Keratinocyte (primary cell): ENCODE data around the gene CAND1. TPM values are rescaled to one million over a fixed set of nuclear protein-coding genes. Genes with fewer than 3 reads are reported as not detected.

Source experiments
- DNase-seq: peaks from one replicate; pipeline ENCODE4 v3.0.0-alpha.2; 2011; ENCODE audit warnings: low read depth, missing footprints, low spot score
- FAIRE-seq: peaks from 2 replicates; lab custom pipeline; 2011; peaks lifted over from hg19 to GRCh38; lab: Jason Lieb, UNC
- H2AFZ ChIP-seq: 2 replicates; pipeline ENCODE4 v1.6.0; 2012; ENCODE audit warnings: low read length, control low read depth, inconsistent platforms; ENCODE audit not compliant: control insufficient read depth
- H3K27ac ChIP-seq: 2 replicates; pipeline ENCODE4 v1.5.1; 2011; ENCODE audit warnings: low read length; ENCODE audit not compliant: control insufficient read depth, insufficient read depth
- H3K27me3 ChIP-seq: 3 replicates; pipeline ENCODE4 v1.6.0; 2011; ENCODE audit warnings: low read length; ENCODE audit not compliant: control insufficient read depth, insufficient read depth; ENCODE audit errors: extremely low read depth
- H3K36me3 ChIP-seq, 2 experiments: 2 replicates in 1 of 2; 3 replicates in 1 of 2; pipeline ENCODE4 v1.5.1; 2011; ENCODE audit warnings: low read length in 2 of 2, mild to moderate bottlenecking in 1 of 2; ENCODE audit not compliant: control insufficient read depth in 2 of 2, insufficient read depth in 2 of 2; ENCODE audit errors: extremely low read depth in 1 of 2
- H3K4me1 ChIP-seq: 3 replicates; pipeline ENCODE4 v1.5.1; 2011; ENCODE audit warnings: low read length; ENCODE audit not compliant: control insufficient read depth, insufficient read depth; ENCODE audit errors: extremely low read depth
- H3K4me2 ChIP-seq: 3 replicates; pipeline ENCODE4 v1.6.0; 2011; ENCODE audit warnings: low read depth, low read length; ENCODE audit not compliant: control insufficient read depth, insufficient read depth; ENCODE audit errors: extremely low read depth
- H3K4me3 ChIP-seq, 3 experiments: fragments of 200-600 bp in 1 of 3; sonication (generic) in 1 of 3; 2 replicates in 2 of 3; 3 replicates in 1 of 3; pipeline ENCODE4 v1.5.1; 2011 to 2016; ENCODE audit warnings: low read length in 3 of 3, mild to moderate bottlenecking in 3 of 3, control low read depth in 2 of 3, inconsistent platforms in 1 of 3, low read depth in 1 of 3, mixed read lengths in 1 of 3, mixed run types in 1 of 3, moderate library complexity in 1 of 3; ENCODE audit not compliant: control insufficient read depth in 2 of 3, insufficient read depth in 2 of 3; ENCODE audit errors: extremely low read depth in 1 of 3
- H3K79me2 ChIP-seq: 2 replicates; pipeline ENCODE4 v1.6.0; 2012; ENCODE audit warnings: low read length; ENCODE audit not compliant: control insufficient read depth, insufficient read depth
- H3K9ac ChIP-seq: 3 replicates; pipeline ENCODE4 v1.6.0; 2011; ENCODE audit warnings: low read length; ENCODE audit not compliant: control insufficient read depth, insufficient read depth; ENCODE audit errors: extremely low read depth
- H3K9me1 ChIP-seq: 3 replicates; pipeline ENCODE4 v1.6.0; 2011; ENCODE audit warnings: low read length; ENCODE audit not compliant: control insufficient read depth, insufficient read depth; ENCODE audit errors: extremely low read depth
- H3K9me3 ChIP-seq: 2 replicates; pipeline ENCODE4 v1.5.1; 2012; ENCODE audit warnings: low read depth, low read length; ENCODE audit not compliant: control insufficient read depth
- H4K20me1 ChIP-seq: 3 replicates; pipeline ENCODE4 v1.6.0; 2011; ENCODE audit warnings: low read length; ENCODE audit not compliant: control insufficient read depth, insufficient read depth; ENCODE audit errors: extremely low read depth
- EZH2 ChIP-seq: IDR thresholded peaks from one replicate; pipeline ENCODE4 v1.6.1; 2012; ENCODE audit warnings: inconsistent platforms, mild to moderate bottlenecking, low read length, moderate library complexity
- dilution Hi-C: fragments of 300-500 bp; cut with MboI; formaldehyde crosslinking; loops from one replicate; pipeline ENCODE4 v1.7.0; 2020; ENCODE audit warnings: low sequenced_read_pairs; ENCODE audit not compliant: extremely low pct_ligation_motif_present
- polyA plus RNA-seq, 5 experiments: library from polyadenylated mRNA; depleted of rRNA in 3 of 5; stranded (reverse) in 3 of 5; stranded (forward) in 1 of 5; unstranded in 1 of 5; fragments of >200 nt; gene quantifications; 1 replicate in 1 of 5; 2 replicates in 3 of 5; 3 replicates in 1 of 5; pipeline versions ENCODE4 v1.2.1 to v1.2.3, GENCODE V29; 2011 to 2012; ENCODE audit warnings: missing spikeins in 2 of 5, low read depth in 1 of 5, low replicate concordance in 1 of 5
- TF ChIP-seq, protein P1 (sequence below), 3 experiments: IDR thresholded peaks in 1 of 3; conservative IDR thresholded peaks in 1 of 3; optimal IDR thresholded peaks in 1 of 3; 2 replicates in 2 of 3; 3 replicates in 1 of 3; pipeline versions ENCODE3 to v1.5.1; 2011; ENCODE audit warnings: low read length in 3 of 3, mild to moderate bottlenecking in 3 of 3, moderate library complexity in 2 of 3, control low read depth in 1 of 3, inconsistent platforms in 1 of 3; ENCODE audit not compliant: insufficient read depth in 2 of 3; ENCODE audit errors: extremely low read depth in 1 of 3

The CAND1 gene
- polyA plus RNA-seq, 1 donor (not counting 4 experiments of a cell fraction or from before 2014, with no cell fraction given), result 121 TPM

- H3K9me3 ChIP-seq, result no peaks in the 10 kb centered on the region
- FAIRE-seq, result no peak
Observed at GRCh38 chr12:67364228-67364627, 95.1 kb downstream of the CAND1 start.

DNA sequence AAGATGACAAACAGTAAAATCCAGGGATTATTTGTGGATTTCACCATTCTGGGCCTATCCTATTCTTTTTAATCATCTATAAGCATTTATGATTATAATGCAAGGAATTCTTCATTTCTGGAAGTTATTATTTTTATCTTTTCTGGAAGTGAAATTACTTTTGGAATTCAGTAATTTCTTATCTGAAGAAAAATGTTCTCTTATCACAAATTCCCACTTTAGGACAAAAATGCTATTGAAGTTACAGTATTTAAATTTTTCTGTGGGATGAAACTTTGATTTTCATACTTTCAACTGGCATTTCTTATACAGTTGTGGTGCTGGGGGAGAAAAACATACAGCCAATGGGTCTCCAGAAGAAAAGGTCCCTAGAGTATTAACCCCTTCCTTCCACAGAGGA, 96.0 kb downstream of the CAND1 start:
- H4K20me1 ChIP-seq, result no peaks in the 10 kb centered on the region
- no peaks in the 10 kb centered on the region for H3K4me1 ChIP-seq
- H3K9me1 ChIP-seq, result no peaks in the 10 kb centered on the region
- H3K4me2 ChIP-seq, result no peak overlapping the region
- TF ChIP-seq, protein P1, sequence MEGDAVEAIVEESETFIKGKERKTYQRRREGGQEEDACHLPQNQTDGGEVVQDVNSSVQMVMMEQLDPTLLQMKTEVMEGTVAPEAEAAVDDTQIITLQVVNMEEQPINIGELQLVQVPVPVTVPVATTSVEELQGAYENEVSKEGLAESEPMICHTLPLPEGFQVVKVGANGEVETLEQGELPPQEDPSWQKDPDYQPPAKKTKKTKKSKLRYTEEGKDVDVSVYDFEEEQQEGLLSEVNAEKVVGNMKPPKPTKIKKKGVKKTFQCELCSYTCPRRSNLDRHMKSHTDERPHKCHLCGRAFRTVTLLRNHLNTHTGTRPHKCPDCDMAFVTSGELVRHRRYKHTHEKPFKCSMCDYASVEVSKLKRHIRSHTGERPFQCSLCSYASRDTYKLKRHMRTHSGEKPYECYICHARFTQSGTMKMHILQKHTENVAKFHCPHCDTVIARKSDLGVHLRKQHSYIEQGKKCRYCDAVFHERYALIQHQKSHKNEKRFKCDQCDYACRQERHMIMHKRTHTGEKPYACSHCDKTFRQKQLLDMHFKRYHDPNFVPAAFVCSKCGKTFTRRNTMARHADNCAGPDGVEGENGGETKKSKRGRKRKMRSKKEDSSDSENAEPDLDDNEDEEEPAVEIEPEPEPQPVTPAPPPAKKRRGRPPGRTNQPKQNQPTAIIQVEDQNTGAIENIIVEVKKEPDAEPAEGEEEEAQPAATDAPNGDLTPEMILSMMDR (optimal IDR thresholded peaks at IDR 0.05 in 1 of 3, IDR thresholded peaks at IDR 0.05 in 1 of 3, conservative IDR thresholded peaks at IDR 0.05 in 1 of 3; ENCODE audit: extremely low read depth in 1 of 3, insufficient read depth in 2 of 3, low read length in 3 of 3), result no peak
- TF ChIP-seq EZH2, result no peak
- dilution Hi-C loops, result no loop called here
- no peaks in the 10 kb centered on the region for H3K79me2 ChIP-seq
- no peak overlapping the region for H2AFZ ChIP-seq
- no peaks in the 10 kb centered on the region for H3K36me3 ChIP-seq
- no peak overlapping the region for H3K9ac ChIP-seq
- H3K27me3 ChIP-seq, result no peaks in the 10 kb centered on the region
- DNase-seq, result no peak
- H3K9me3 ChIP-seq, result no peaks in the 10 kb centered on the region
- H3K27ac ChIP-seq, result no peak overlapping the region
- FAIRE-seq, result no peak
- no peak overlapping the region for H3K4me3 ChIP-seq

More at GRCh38 chr12:67364228-67364627, 95.1 kb downstream of the CAND1 start:
- TF ChIP-seq EZH2, result no peak
- TF ChIP-seq, protein P1 (optimal IDR thresholded peaks at IDR 0.05 in 1 of 3, IDR thresholded peaks at IDR 0.05 in 1 of 3, conservative IDR thresholded peaks at IDR 0.05 in 1 of 3; ENCODE audit: extremely low read depth in 1 of 3, insufficient read depth in 2 of 3, low read length in 3 of 3), result no peak
- Histone ChIP-seq H3K79me2 (no peaks in the 10 kb centered on the region), H3K27me3 (no peaks in the 10 kb centered on the region), H3K9me1 (no peaks in the 10 kb centered on the region), H3K36me3 (no peaks in the 10 kb centered on the region), H3K27ac (no peak overlapping the region), H3K4me2 (no peak overlapping the region), H3K4me3 (no peak overlapping the region), H3K9ac (no peak overlapping the region), H2AFZ (no peak overlapping the region), H3K4me1 (no peaks in the 10 kb centered on the region), H4K20me1 (no peaks in the 10 kb centered on the region)
- DNase-seq, result no peak
- dilution Hi-C loops, result no loop called here
